GM23338 (cell line): ENCODE measurements around the gene ZDHHC13. TPM values are rescaled to one million over a fixed set of nuclear protein-coding genes. Genes with fewer than 3 reads are reported as not detected.
A peak's percentile ranks its signal among the peaks of the same experiment; 100 is the strongest.

Source experiments
- ATAC-seq: fragments of 200-7000 bp; cut with Tn5 transposase; 3 replicates; pipeline ENCODE4 v1.9.1; 2020
- DNase-seq: peaks from one replicate; pipeline ENCODE4 v3.0.0-alpha.2; 2015; ENCODE audit warnings: low spot score
- H2AFZ ChIP-seq: fragments of 200-600 bp; sonication (generic); 2 replicates; pipeline ENCODE4 v1.8.0; 2016; ENCODE audit warnings: antibody characterized with exemption, mild to moderate bottlenecking, moderate library complexity
- H3F3A ChIP-seq: fragments of 200-600 bp; sonication (generic); replicated peaks from 2 replicates; pipeline ENCODE4 v1.8.0; 2017; ENCODE audit warnings: antibody characterized with exemption, mixed run types, low read depth
- H3K27ac ChIP-seq: fragments of 200-600 bp; sonication (generic); 2 replicates; pipeline ENCODE4 v1.6.1; 2016; ENCODE audit warnings: low read depth
- H3K27me3 ChIP-seq: fragments of 200-600 bp; sonication (generic); 2 replicates; pipeline ENCODE4 v1.8.0; 2016; ENCODE audit warnings: mild to moderate bottlenecking, mixed run types, moderate library complexity; ENCODE audit not compliant: insufficient read depth
- H3K36me3 ChIP-seq: fragments of 200-600 bp; sonication (generic); 2 replicates; pipeline ENCODE4 v1.8.0; 2016; ENCODE audit warnings: mild to moderate bottlenecking; ENCODE audit not compliant: insufficient read depth
- H3K4me1 ChIP-seq: fragments of 200-600 bp; sonication (generic); 2 replicates; pipeline ENCODE4 v1.8.0; 2016; ENCODE audit warnings: mild to moderate bottlenecking, moderate library complexity; ENCODE audit not compliant: insufficient read depth
- H3K4me2 ChIP-seq: fragments of 200-600 bp; sonication (generic); 2 replicates; pipeline ENCODE4 v1.7.1; 2017; ENCODE audit warnings: mixed run types
- H3K4me3 ChIP-seq: fragments of 200-600 bp; sonication (generic); 2 replicates; pipeline ENCODE4 v1.6.1; 2016; ENCODE audit warnings: mixed run types
- H3K79me2 ChIP-seq: fragments of 200-600 bp; sonication (generic); replicated peaks from 2 replicates; pipeline ENCODE4 v1.8.0; 2017; ENCODE audit warnings: mild to moderate bottlenecking; ENCODE audit not compliant: insufficient read depth
- H3K9me2 ChIP-seq: fragments of 200-600 bp; sonication (generic); 2 replicates; pipeline ENCODE4 v1.8.0; 2017; ENCODE audit not compliant: insufficient read depth
- H4K20me1 ChIP-seq: fragments of 200-600 bp; sonication (generic); replicated peaks from 2 replicates; pipeline ENCODE4 v1.8.0; 2017; ENCODE audit warnings: mild to moderate bottlenecking; ENCODE audit not compliant: insufficient read depth
- H3K27ac Mint-ChIP-seq: 2 replicates; pipeline ENCODE4 v1.8.0; 2020; ENCODE audit warnings: inconsistent platforms, mild to moderate bottlenecking, moderate library complexity, mixed read lengths
- H3K27me3 Mint-ChIP-seq: 3 replicates; pipeline ENCODE4 v1.8.0; 2022; ENCODE audit warnings: low read depth, mild to moderate bottlenecking, moderate library complexity, mixed read lengths, inconsistent platforms; ENCODE audit not compliant: insufficient read depth, poor library complexity
- H3K36me3 Mint-ChIP-seq: 3 replicates; pipeline ENCODE4 v1.8.0; 2021; ENCODE audit warnings: low read depth, mild to moderate bottlenecking, inconsistent platforms, moderate library complexity, mixed read lengths
- H3K4me1 Mint-ChIP-seq: 3 replicates; pipeline ENCODE4 v1.8.0; 2020; ENCODE audit warnings: mild to moderate bottlenecking, inconsistent platforms, mixed read lengths
- H3K4me3 Mint-ChIP-seq: 3 replicates; pipeline ENCODE4 v1.8.0; 2021; ENCODE audit warnings: moderate library complexity, mild to moderate bottlenecking, inconsistent platforms, mixed read lengths
- H3K9me3 Mint-ChIP-seq: 3 replicates; pipeline ENCODE4 v1.8.0; 2020; ENCODE audit warnings: moderate library complexity, mild to moderate bottlenecking, inconsistent platforms, mixed read lengths
- CREB1 ChIP-seq: fragments of 250-450 bp; sonication (Bioruptor Pico); IDR thresholded peaks from 2 replicates; pipeline ENCODE4 v1.5.0; 2020; ENCODE audit warnings: low read depth, mild to moderate bottlenecking, moderate library complexity
- EZH2 ChIP-seq: fragments of 200-600 bp; sonication (generic); IDR thresholded peaks from one replicate; pipeline ENCODE4 v1.8.0; 2017; ENCODE audit warnings: antibody characterized with exemption, mild to moderate bottlenecking, low read depth; ENCODE audit not compliant: unreplicated experiment
- EZH2phosphoT487 ChIP-seq: fragments of 200-600 bp; sonication (generic); IDR thresholded peaks from one replicate; pipeline ENCODE4 v1.8.1; 2018; ENCODE audit warnings: antibody characterized with exemption; ENCODE audit not compliant: unreplicated experiment
- JUNB ChIP-seq: IDR thresholded peaks from one replicate; pipeline ENCODE4 v1.6.1; 2016; ENCODE audit warnings: antibody characterized with exemption; ENCODE audit not compliant: unreplicated experiment
- NANOG ChIP-seq: IDR thresholded peaks from 2 replicates; pipeline ENCODE4 v1.6.1; 2016; ENCODE audit warnings: antibody characterized with exemption, borderline replicate concordance
- POLR2AphosphoS5 ChIP-seq: IDR thresholded peaks from 2 replicates; pipeline ENCODE4 v1.6.1; 2016; ENCODE audit warnings: antibody characterized with exemption, low read depth
- STAT1 ChIP-seq: IDR thresholded peaks from one replicate; pipeline ENCODE4 v1.6.1; 2016; ENCODE audit warnings: antibody characterized with exemption; ENCODE audit not compliant: unreplicated experiment
- ZNF114 ChIP-seq: fragments of 250-450 bp; sonication (Bioruptor Pico); IDR thresholded peaks from 2 replicates; pipeline ENCODE4 v1.5.0; 2020; ENCODE audit warnings: mild to moderate bottlenecking, moderate library complexity
- ZNF331 ChIP-seq: fragments of 250-450 bp; sonication (Bioruptor Pico); IDR thresholded peaks from 2 replicates; pipeline ENCODE4 v1.5.0; 2020; ENCODE audit warnings: low read depth, mild to moderate bottlenecking, moderate library complexity
- polyA plus RNA-seq: library from polyadenylated mRNA; unstranded; fragments of >200 nt; fragmentation: Nextera tagmentation; extraction: Ambion mirVana; gene quantifications from 2 replicates; pipeline ENCODE4 v1.2.1, GENCODE V29; 2016
- total RNA-seq: library from RNA; depleted of rRNA; stranded (reverse); fragments of >200 nt; shearing (Covaris generic); gene quantifications from 2 replicates; pipeline ENCODE4 v1.2.3, GENCODE V29; 2014
- TF ChIP-seq, protein P1 (sequence below): IDR thresholded peaks from one replicate; pipeline ENCODE4 v1.6.1; 2018; ENCODE audit warnings: antibody characterized with exemption; ENCODE audit not compliant: unreplicated experiment
- TF ChIP-seq, protein P2 (sequence below): IDR thresholded peaks from 2 replicates; pipeline ENCODE4 v1.6.1; 2016; ENCODE audit warnings: antibody characterized with exemption
- TF ChIP-seq, protein P3 (sequence below), 2 experiments: fragments of 200-600 bp in 1 of 2; sonication (generic) in 1 of 2; conservative IDR thresholded peaks; 2 replicates each; pipeline versions ENCODE4 v1.5.1 to v1.6.1; 2016 to 2017; ENCODE audit warnings: antibody characterized with exemption in 2 of 2, low read depth in 2 of 2, mild to moderate bottlenecking in 2 of 2, moderate library complexity in 1 of 2

ZDHHC13 gene
- total and polyA plus RNA-seq, 2 experiments from 2014 or later, result 21.0 to 27.7 TPM

DNA sequence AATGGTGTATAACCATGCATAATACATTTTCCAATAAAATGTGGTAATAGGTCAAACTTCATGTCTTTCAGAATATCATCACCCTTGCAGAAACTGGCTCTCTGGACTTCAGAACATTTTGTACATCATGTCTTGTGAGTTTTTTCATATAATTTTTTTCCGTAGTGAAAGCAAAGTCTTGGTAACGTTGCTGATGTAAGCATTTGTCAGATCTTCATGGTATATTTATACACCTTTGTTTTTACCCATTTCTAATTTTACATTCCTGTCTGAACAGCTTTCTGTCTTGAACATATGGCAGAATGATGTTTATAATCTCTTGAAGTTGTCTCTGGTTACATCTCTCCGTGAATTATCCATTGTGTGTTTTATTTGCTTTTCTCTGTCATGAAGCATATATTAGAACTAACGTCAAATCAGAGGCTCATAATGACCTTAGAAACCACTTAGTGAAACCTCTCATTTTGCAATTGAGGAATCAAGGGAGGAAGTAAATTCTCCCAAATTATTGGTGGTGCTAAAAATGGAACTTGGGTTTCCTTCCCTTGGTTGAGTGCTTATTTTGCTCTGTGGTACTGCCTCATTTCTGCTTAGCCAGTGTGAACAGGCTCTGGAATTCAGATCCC is 47.4 kb downstream of the ZDHHC13 start:
- H3K9me3 Mint-ChIP-seq, result no peaks in the 10 kb centered on the region
- H3K4me2 ChIP-seq, result no peak overlapping the region
- no peak for DNase-seq
- peaks cover 4% of the 10 kb centered on the region; the same call in 2 of the 3 replicates for H3K4me1 Mint-ChIP-seq
- H3K4me3 Mint-ChIP-seq, result no peak overlapping the region
- H4K20me1 ChIP-seq, result 0 out of 2 replicates have a peak, but pooled peaks cover 3% of the 10 kb centered on the region
- H3F3A ChIP-seq, result no peaks in the 10 kb centered on the region
- H3K27ac Mint-ChIP-seq, result peak overlapping the region; percentile 92
- TF ChIP-seq, protein P1, sequence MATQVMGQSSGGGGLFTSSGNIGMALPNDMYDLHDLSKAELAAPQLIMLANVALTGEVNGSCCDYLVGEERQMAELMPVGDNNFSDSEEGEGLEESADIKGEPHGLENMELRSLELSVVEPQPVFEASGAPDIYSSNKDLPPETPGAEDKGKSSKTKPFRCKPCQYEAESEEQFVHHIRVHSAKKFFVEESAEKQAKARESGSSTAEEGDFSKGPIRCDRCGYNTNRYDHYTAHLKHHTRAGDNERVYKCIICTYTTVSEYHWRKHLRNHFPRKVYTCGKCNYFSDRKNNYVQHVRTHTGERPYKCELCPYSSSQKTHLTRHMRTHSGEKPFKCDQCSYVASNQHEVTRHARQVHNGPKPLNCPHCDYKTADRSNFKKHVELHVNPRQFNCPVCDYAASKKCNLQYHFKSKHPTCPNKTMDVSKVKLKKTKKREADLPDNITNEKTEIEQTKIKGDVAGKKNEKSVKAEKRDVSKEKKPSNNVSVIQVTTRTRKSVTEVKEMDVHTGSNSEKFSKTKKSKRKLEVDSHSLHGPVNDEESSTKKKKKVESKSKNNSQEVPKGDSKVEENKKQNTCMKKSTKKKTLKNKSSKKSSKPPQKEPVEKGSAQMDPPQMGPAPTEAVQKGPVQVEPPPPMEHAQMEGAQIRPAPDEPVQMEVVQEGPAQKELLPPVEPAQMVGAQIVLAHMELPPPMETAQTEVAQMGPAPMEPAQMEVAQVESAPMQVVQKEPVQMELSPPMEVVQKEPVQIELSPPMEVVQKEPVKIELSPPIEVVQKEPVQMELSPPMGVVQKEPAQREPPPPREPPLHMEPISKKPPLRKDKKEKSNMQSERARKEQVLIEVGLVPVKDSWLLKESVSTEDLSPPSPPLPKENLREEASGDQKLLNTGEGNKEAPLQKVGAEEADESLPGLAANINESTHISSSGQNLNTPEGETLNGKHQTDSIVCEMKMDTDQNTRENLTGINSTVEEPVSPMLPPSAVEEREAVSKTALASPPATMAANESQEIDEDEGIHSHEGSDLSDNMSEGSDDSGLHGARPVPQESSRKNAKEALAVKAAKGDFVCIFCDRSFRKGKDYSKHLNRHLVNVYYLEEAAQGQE, result no peak
- TF ChIP-seq, protein P2, sequence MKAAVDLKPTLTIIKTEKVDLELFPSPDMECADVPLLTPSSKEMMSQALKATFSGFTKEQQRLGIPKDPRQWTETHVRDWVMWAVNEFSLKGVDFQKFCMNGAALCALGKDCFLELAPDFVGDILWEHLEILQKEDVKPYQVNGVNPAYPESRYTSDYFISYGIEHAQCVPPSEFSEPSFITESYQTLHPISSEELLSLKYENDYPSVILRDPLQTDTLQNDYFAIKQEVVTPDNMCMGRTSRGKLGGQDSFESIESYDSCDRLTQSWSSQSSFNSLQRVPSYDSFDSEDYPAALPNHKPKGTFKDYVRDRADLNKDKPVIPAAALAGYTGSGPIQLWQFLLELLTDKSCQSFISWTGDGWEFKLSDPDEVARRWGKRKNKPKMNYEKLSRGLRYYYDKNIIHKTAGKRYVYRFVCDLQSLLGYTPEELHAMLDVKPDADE, result no peak
- TF ChIP-seq ZNF114 (CRISPR knock-in tag), result no peak
- no peak for TF ChIP-seq POLR2AphosphoS5
- TF ChIP-seq ZNF331 (CRISPR knock-in tag), result no peak
- no peak for TF ChIP-seq CREB1 (CRISPR knock-in tag)
- TF ChIP-seq EZH2, result no peak
- TF ChIP-seq EZH2phosphoT487, result no peak
- TF ChIP-seq, protein P3, sequence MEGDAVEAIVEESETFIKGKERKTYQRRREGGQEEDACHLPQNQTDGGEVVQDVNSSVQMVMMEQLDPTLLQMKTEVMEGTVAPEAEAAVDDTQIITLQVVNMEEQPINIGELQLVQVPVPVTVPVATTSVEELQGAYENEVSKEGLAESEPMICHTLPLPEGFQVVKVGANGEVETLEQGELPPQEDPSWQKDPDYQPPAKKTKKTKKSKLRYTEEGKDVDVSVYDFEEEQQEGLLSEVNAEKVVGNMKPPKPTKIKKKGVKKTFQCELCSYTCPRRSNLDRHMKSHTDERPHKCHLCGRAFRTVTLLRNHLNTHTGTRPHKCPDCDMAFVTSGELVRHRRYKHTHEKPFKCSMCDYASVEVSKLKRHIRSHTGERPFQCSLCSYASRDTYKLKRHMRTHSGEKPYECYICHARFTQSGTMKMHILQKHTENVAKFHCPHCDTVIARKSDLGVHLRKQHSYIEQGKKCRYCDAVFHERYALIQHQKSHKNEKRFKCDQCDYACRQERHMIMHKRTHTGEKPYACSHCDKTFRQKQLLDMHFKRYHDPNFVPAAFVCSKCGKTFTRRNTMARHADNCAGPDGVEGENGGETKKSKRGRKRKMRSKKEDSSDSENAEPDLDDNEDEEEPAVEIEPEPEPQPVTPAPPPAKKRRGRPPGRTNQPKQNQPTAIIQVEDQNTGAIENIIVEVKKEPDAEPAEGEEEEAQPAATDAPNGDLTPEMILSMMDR (conservative IDR thresholded peaks at IDR 0.05; ENCODE audit: low read depth in 2 of 2), result no peak
- TF ChIP-seq NANOG, result no peak
- no peak for TF ChIP-seq JUNB
- TF ChIP-seq STAT1, result no peak
- no peaks in the 10 kb centered on the region for H3K79me2 ChIP-seq
- H3K4me3 ChIP-seq, result no peak overlapping the region
- H3K27me3 ChIP-seq, result no peaks in the 10 kb centered on the region
- no peaks in the 10 kb centered on the region for H3K9me2 ChIP-seq
- peaks cover 23% of the 10 kb centered on the region; the same call in 2 of the 3 replicates for H3K36me3 Mint-ChIP-seq
- no peak for ATAC-seq
- no peak overlapping the region for H3K27ac ChIP-seq
- H2AFZ ChIP-seq, result no peak overlapping the region
- H3K36me3 ChIP-seq, result peaks cover 21% of the 10 kb centered on the region
- H3K27me3 Mint-ChIP-seq, result no peaks in the 10 kb centered on the region
- H3K4me1 ChIP-seq, result no peaks in the 10 kb centered on the region
